Spleen (tissue), 11 donors: Measurements from ENCODE around the gene TRAF1. TPM values are rescaled to one million over a fixed set of nuclear protein-coding genes. Genes with fewer than 3 reads are reported as not detected.

ENCODE experiments used
- DNase-seq: peaks from one replicate; pipeline ENCODE4 v3.0.0-alpha.2; 2020
- H3K27ac ChIP-seq, 8 donors: fragments of 200-600 bp; sonication (generic) in 7 of 8; 1 replicate in 4 of 8; 2 replicates in 4 of 8; pipeline versions ENCODE4 v1.5.0 to v1.8.0; 2016 to 2021; ENCODE audit warnings: inconsistent platforms in 4 of 8, mild to moderate bottlenecking in 4 of 8, moderate library complexity in 1 of 8
- H3K27me3 ChIP-seq, 7 donors: fragments of 200-600 bp; sonication (generic) in 6 of 7; replicated peaks in 1 of 7; 1 replicate in 4 of 7; 2 replicates in 3 of 7; pipeline versions ENCODE4 v1.5.0 to v1.8.0; 2016 to 2021; ENCODE audit warnings: inconsistent platforms in 3 of 7, mild to moderate bottlenecking in 1 of 7
- H3K36me3 ChIP-seq, 6 donors: fragments of 200-600 bp; sonication (generic) in 5 of 6; 1 replicate in 4 of 6; 2 replicates in 2 of 6; pipeline versions ENCODE4 v1.5.0 to v1.8.0; 2016 to 2021; ENCODE audit warnings: inconsistent platforms in 2 of 6
- H3K4me1 ChIP-seq, 6 donors: fragments of 200-600 bp; sonication (generic) in 5 of 6; 1 replicate in 3 of 6; 2 replicates in 3 of 6; pipeline versions ENCODE4 v1.5.0 to v1.8.0; 2016 to 2021; ENCODE audit warnings: inconsistent platforms in 3 of 6
- H3K4me3 ChIP-seq, 8 donors: fragments of 200-600 bp; sonication (generic) in 7 of 8; 1 replicate in 4 of 8; 2 replicates in 4 of 8; pipeline versions ENCODE4 v1.5.0 to v1.8.0; 2016 to 2021; ENCODE audit warnings: inconsistent platforms in 4 of 8, mild to moderate bottlenecking in 4 of 8, moderate library complexity in 2 of 8
- H3K9me3 ChIP-seq, 8 donors: fragments of 200-600 bp; sonication (generic) in 7 of 8; 1 replicate in 4 of 8; 2 replicates in 4 of 8; pipeline versions ENCODE4 v1.5.0 to v1.8.0; 2016 to 2021; ENCODE audit warnings: inconsistent platforms in 4 of 8
- CTCF ChIP-seq, 11 experiments: fragments of 200-600 bp in 7 of 11; fragments of 450-650 bp in 4 of 11; sonication (generic) in 4 of 11; IDR thresholded peaks in 8 of 11; conservative IDR thresholded peaks in 3 of 11; 1 replicate in 7 of 11; 2 replicates in 4 of 11; pipeline versions ENCODE4 v1.4.0 to v1.8.0; 2016 to 2021; ENCODE audit warnings: antibody characterized with exemption in 11 of 11, inconsistent platforms in 4 of 11, mild to moderate bottlenecking in 1 of 11
- POLR2A ChIP-seq, 3 donors: fragments of 450-650 bp; IDR thresholded peaks; one replicate each; pipeline ENCODE4 v1.5.1; 2017; ENCODE audit warnings: antibody characterized with exemption in 3 of 3, mild to moderate bottlenecking in 1 of 3
- POLR2AphosphoS5 ChIP-seq, 3 donors: sonication (generic); formaldehyde crosslinking; IDR thresholded peaks; one replicate each; pipeline ENCODE4 v1.5.1; 2017; ENCODE audit warnings: antibody characterized with exemption in 3 of 3
- WGBS, 5 donors: extraction: QIAGEN DNeasy Blood & Tissue Kit in 3 of 5; methylation state at CpG; one replicate each; pipeline versions ENCODE4 v1.1.5 to v1.1.7; 2013 to 2018; 5-methylcytosine and 5-hydroxymethylcytosine counted together
- intact Hi-C: fragments of 100-400 bp; cut with DNase I; formaldehyde crosslinking; loops from one replicate; pipeline ENCODE4 v1.15.0; 2023; ENCODE audit warnings: low total_unique reads
- polyA plus RNA-seq, 3 donors: library from polyadenylated mRNA; stranded (reverse); fragments of 200-250 nt; gene quantifications; one replicate each; pipeline ENCODE4 v1.2.1, GENCODE V29; 2013
- total RNA-seq, 7 donors: library from RNA; depleted of rRNA in 3 of 7; stranded (reverse); fragments of >200 nt in 3 of 7; fragmentation: NEBNext Ultra II Directional in 4 of 7; extraction: Animal tissue kit (Norgen Biotek cat#: 25700) in 4 of 7; gene quantifications; one replicate each; pipeline versions ENCODE4 v1.1.0 to v1.2.1, GENCODE V29; 2016 to 2021
- donor health status: healthy with polysubstance abuse.
- donor health status: DM: no; HTN: no; CAD: no; lungs with moderate emphysema.
- donor health status: DM: no; HTN: no; CAD: no.
- donor health status: Bipolar disorder and iron deficiency.
- donor health status: healthy.
- donor health status: DM: no; HTN: no; CAD: no.
- donor health status: DM: yes; HTN: yes; CAD: no.

The TRAF1 gene
- total and polyA plus RNA-seq, 10 donors, result 8.6 to 29.2 (median 14.1) TPM

GRCh38 chr9:120862452-120862851 lies 64.1 kb downstream of the TRAF1 start:
- intact Hi-C loops, result no loop called here
- H3K4me3 ChIP-seq, result no peak overlapping the region
- TF ChIP-seq CTCF (IDR thresholded peaks at IDR 0.05 in 8 of 11, conservative IDR thresholded peaks at IDR 0.05 in 3 of 11) (no peak), POLR2AphosphoS5 (IDR thresholded peaks at IDR 0.05) (no peak), POLR2A (IDR thresholded peaks at IDR 0.05) (no peak)
- no peaks in the 10 kb centered on the region for H3K9me3 ChIP-seq
- H3K4me1 ChIP-seq, result peaks cover 0 to 12% (median 4%) of the 10 kb centered on the region in 6 donors
- H3K27me3 ChIP-seq, result no peaks in the 10 kb centered on the region
- peaks cover 0 to 100% (median 62%) of the 10 kb centered on the region in 6 donors for H3K36me3 ChIP-seq
- no peak for DNase-seq
- H3K27ac ChIP-seq, result no peak overlapping the region
- 93 to 98% (median 97%) methylated on average over 12 of the region's 12 CpGs for WGBS, 5 donors

- Histone ChIP-seq H3K27me3 (no peaks in the 10 kb centered on the region), H3K4me1 (peaks cover 0 to 15% (median 6%) of the 10 kb centered on the region in 6 donors), H3K9me3 (no peaks in the 10 kb centered on the region), H3K27ac (no peak overlapping the region), H3K4me3 (no peak overlapping the region), H3K36me3 (peaks cover 0 to 100% (median 65%) of the 10 kb centered on the region in 6 donors)
- intact Hi-C loops, result no loop called here
- DNase-seq, result no peak
- no peak for TF ChIP-seq POLR2A (IDR thresholded peaks at IDR 0.05)
- TF ChIP-seq POLR2AphosphoS5 (IDR thresholded peaks at IDR 0.05), result no peak
- TF ChIP-seq CTCF (IDR thresholded peaks at IDR 0.05 in 8 of 11, conservative IDR thresholded peaks at IDR 0.05 in 3 of 11), result no peak
- 94 to 98% (median 97%) methylated on average over 6 of the region's 6 CpGs for WGBS, 5 donors
Measured at GRCh38 chr9:120861935-120862334, 64.7 kb downstream of the TRAF1 start.

GRCh38 chr9:120860083-120860482 lies 66.5 kb downstream of the TRAF1 start:
- WGBS, 5 donors, result 91 to 99% (median 94%) methylated on average over 10 to 11 of the region's 11 CpGs
- H3K4me1 ChIP-seq, result peaks cover 0 to 18% (median 7%) of the 10 kb centered on the region in 6 donors
- intact Hi-C loops, result no loop called here
- no peak for TF ChIP-seq POLR2AphosphoS5 (IDR thresholded peaks at IDR 0.05)
- TF ChIP-seq POLR2A (IDR thresholded peaks at IDR 0.05), result no peak
- TF ChIP-seq CTCF (IDR thresholded peaks at IDR 0.05 in 8 of 11, conservative IDR thresholded peaks at IDR 0.05 in 3 of 11), result no peak
- H3K27me3 ChIP-seq, result no peaks in the 10 kb centered on the region
- peaks cover 0 to 100% (median 53%) of the 10 kb centered on the region in 6 donors for H3K36me3 ChIP-seq
- H3K9me3 ChIP-seq, result no peaks in the 10 kb centered on the region
- DNase-seq, result no peak
- H3K4me3 ChIP-seq, result no peak overlapping the region
- no peak overlapping the region for H3K27ac ChIP-seq

GRCh38 chr9:120859361-120859760 lies 67.2 kb downstream of the TRAF1 start:
- Histone ChIP-seq H3K9me3 (no peaks in the 10 kb centered on the region), H3K27ac (no peak overlapping the region), H3K4me1 (peaks cover 0 to 18% (median 7%) of the 10 kb centered on the region in 6 donors), H3K27me3 (no peaks in the 10 kb centered on the region), H3K4me3 (no peak overlapping the region), H3K36me3 (peaks cover 0 to 100% (median 52%) of the 10 kb centered on the region in 6 donors)
- TF ChIP-seq POLR2A (IDR thresholded peaks at IDR 0.05) (no peak), POLR2AphosphoS5 (IDR thresholded peaks at IDR 0.05) (no peak), CTCF (IDR thresholded peaks at IDR 0.05 in 8 of 11, conservative IDR thresholded peaks at IDR 0.05 in 3 of 11) (no peak)
- 83 to 94% (median 89%) methylated on average over 6 of the region's 6 CpGs for WGBS, 5 donors
- no peak for DNase-seq
- intact Hi-C loops, result no loop called here
